ENCODE results near the gene KRT3. TPM values are rescaled to one million over a fixed set of nuclear protein-coding genes. Genes with fewer than 3 reads are reported as not detected.

The KRT3 gene
- total RNA-seq, 1 experiment from 2014 or later, result not detected

- H3K36me3 ChIP-seq (ENCODE audit: control insufficient read depth, insufficient read depth, low read length), result no peaks in the 10 kb centered on the region
- no peak overlapping the region for H3K27ac ChIP-seq (ENCODE audit: low read length)
- in situ Hi-C loops (cut with HindIII; ENCODE audit: low pct_unique_long_range_greater_than_20kb, low sequenced_read_pairs), result no loop called here
- no TSS peak for BruUV-seq (replicated peaks)
- H3K4me1 ChIP-seq (ENCODE audit: control insufficient read depth, insufficient read depth, low read length), result peaks cover 3% of the 10 kb centered on the region; the same call in 1 of the 2 replicates
- ChIA-PET CTCF (no interaction called here), POLR2A (no interaction called here)
- DNase-seq (ENCODE audit: low read depth, low spot score) (no peak), ATAC-seq (no peak)
- H3K27me3 ChIP-seq (ENCODE audit: control insufficient read depth, insufficient read depth, low read length), result no peaks in the 10 kb centered on the region
- no peaks in the 10 kb centered on the region for H3K9me3 ChIP-seq (ENCODE audit: control insufficient read depth, insufficient read depth, low read depth, low read length)
- H3K4me3 ChIP-seq (ENCODE audit: low read depth in 2 of 2, low read length in 2 of 2), result no peak overlapping the region
- intact Hi-C loops (cut with micrococcal nuclease; ENCODE audit: unreplicated experiment), result no loop called here
- TF ChIP-seq, protein P1, sequence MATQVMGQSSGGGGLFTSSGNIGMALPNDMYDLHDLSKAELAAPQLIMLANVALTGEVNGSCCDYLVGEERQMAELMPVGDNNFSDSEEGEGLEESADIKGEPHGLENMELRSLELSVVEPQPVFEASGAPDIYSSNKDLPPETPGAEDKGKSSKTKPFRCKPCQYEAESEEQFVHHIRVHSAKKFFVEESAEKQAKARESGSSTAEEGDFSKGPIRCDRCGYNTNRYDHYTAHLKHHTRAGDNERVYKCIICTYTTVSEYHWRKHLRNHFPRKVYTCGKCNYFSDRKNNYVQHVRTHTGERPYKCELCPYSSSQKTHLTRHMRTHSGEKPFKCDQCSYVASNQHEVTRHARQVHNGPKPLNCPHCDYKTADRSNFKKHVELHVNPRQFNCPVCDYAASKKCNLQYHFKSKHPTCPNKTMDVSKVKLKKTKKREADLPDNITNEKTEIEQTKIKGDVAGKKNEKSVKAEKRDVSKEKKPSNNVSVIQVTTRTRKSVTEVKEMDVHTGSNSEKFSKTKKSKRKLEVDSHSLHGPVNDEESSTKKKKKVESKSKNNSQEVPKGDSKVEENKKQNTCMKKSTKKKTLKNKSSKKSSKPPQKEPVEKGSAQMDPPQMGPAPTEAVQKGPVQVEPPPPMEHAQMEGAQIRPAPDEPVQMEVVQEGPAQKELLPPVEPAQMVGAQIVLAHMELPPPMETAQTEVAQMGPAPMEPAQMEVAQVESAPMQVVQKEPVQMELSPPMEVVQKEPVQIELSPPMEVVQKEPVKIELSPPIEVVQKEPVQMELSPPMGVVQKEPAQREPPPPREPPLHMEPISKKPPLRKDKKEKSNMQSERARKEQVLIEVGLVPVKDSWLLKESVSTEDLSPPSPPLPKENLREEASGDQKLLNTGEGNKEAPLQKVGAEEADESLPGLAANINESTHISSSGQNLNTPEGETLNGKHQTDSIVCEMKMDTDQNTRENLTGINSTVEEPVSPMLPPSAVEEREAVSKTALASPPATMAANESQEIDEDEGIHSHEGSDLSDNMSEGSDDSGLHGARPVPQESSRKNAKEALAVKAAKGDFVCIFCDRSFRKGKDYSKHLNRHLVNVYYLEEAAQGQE (IDR thresholded peaks at IDR 0.05; ENCODE audit: insufficient read depth in 1 of 2, low read depth in 2 of 2, low read length in 1 of 2), result no peak
- no peak for TF ChIP-seq SIN3A (IDR thresholded peaks at IDR 0.05; ENCODE audit: borderline replicate concordance, insufficient read depth, low read depth, low read length)
These were observed 39.5 kb upstream of the KRT3 start for GRCh38 chr12:52835271-52836041.

GRCh38 chr12:52834727-52835001, 38.7 kb upstream of the KRT3 start:
- BruUV-seq (replicated peaks), result no TSS peak
- intact Hi-C loops (cut with micrococcal nuclease; ENCODE audit: unreplicated experiment) (no loop called here), in situ Hi-C loops (cut with HindIII; ENCODE audit: low pct_unique_long_range_greater_than_20kb, low sequenced_read_pairs) (no loop called here)
- no peaks in the 10 kb centered on the region for H3K27me3 ChIP-seq (ENCODE audit: control insufficient read depth, insufficient read depth, low read length)
- no peak for ATAC-seq
- ChIA-PET POLR2A (no interaction called here), CTCF (no interaction called here)
- H3K4me3 ChIP-seq (ENCODE audit: low read depth in 2 of 2, low read length in 2 of 2), result no peak overlapping the region
- TF ChIP-seq CTCF (IDR thresholded peaks at IDR 0.05) (no peak), TCF7L2 (IDR thresholded peaks at IDR 0.05; ENCODE audit: low read depth, low read length) (no peak), SIN3A (IDR thresholded peaks at IDR 0.05; ENCODE audit: borderline replicate concordance, insufficient read depth, low read depth, low read length) (no peak)
- DNase-seq (ENCODE audit: low read depth, low spot score), result no peak
- peaks cover 3% of the 10 kb centered on the region; the same call in 1 of the 2 replicates for H3K4me1 ChIP-seq (ENCODE audit: control insufficient read depth, insufficient read depth, low read length)
- H3K9me3 ChIP-seq (ENCODE audit: control insufficient read depth, insufficient read depth, low read depth, low read length), result no peaks in the 10 kb centered on the region
- no peaks in the 10 kb centered on the region for H3K36me3 ChIP-seq (ENCODE audit: control insufficient read depth, insufficient read depth, low read length)
- H3K27ac ChIP-seq (ENCODE audit: low read length), result no peak overlapping the region

- no peak for TF ChIP-seq TCF7L2 (IDR thresholded peaks at IDR 0.05; ENCODE audit: low read depth, low read length)
- TF ChIP-seq CTCF (IDR thresholded peaks at IDR 0.05), result no peak
- TF ChIP-seq, protein P1 (IDR thresholded peaks at IDR 0.05; ENCODE audit: insufficient read depth in 1 of 2, low read depth in 2 of 2, low read length in 1 of 2), result no peak
- ChIA-PET POLR2A (no interaction called here), CTCF (no interaction called here)
- Histone ChIP-seq H3K27ac (ENCODE audit: low read length) (no peak within 1 kb of the TSS), H3K4me3 (ENCODE audit: low read depth in 2 of 2, low read length in 2 of 2) (no peak within 1 kb of the TSS), H3K27me3 (ENCODE audit: control insufficient read depth, insufficient read depth, low read length) (no peaks in the 10 kb centered on the region), H3K36me3 (ENCODE audit: control insufficient read depth, insufficient read depth, low read length) (no peaks in the 10 kb centered on the region), H3K4me1 (ENCODE audit: control insufficient read depth, insufficient read depth, low read length) (peaks cover 3% of the 10 kb centered on the region; the same call in 1 of the 2 replicates), H3K9me3 (ENCODE audit: control insufficient read depth, insufficient read depth, low read depth, low read length) (no peaks in the 10 kb centered on the region)
- intact Hi-C loops (cut with micrococcal nuclease; ENCODE audit: unreplicated experiment), result no loop called here
- in situ Hi-C loops (cut with HindIII; ENCODE audit: low pct_unique_long_range_greater_than_20kb, low sequenced_read_pairs), result no loop called here
- ATAC-seq (no peak), DNase-seq (ENCODE audit: low read depth, low spot score) (no peak)
- BruUV-seq (replicated peaks), result no TSS peak
These were observed 38.2 kb upstream of the KRT3 start, which contains the start of gene KRT79 for GRCh38 chr12:52833922-52834726. Gene KRT79 (minus strand): TSS chr12:52834311. CDS start chr12:52834260, 51 bp downstream.

Measured in Panc1 (cell line).